Endothelial cell (in vitro differentiated cells): Measurements from ENCODE around the gene PRSS23. TPM values are rescaled to one million over a fixed set of nuclear protein-coding genes. Genes with fewer than 3 reads are reported as not detected.

ENCODE experiments used
- DNase-seq: peaks from one replicate; pipeline ENCODE4 v3.0.0; 2021; ENCODE audit warnings: low spot score
- H3K27ac Mint-ChIP-seq: one replicate; pipeline ENCODE4 v1.8.0; 2021; ENCODE audit warnings: mixed read lengths, inconsistent platforms; ENCODE audit not compliant: unreplicated experiment
- H3K27me3 Mint-ChIP-seq: one replicate; pipeline ENCODE4 v1.8.0; 2021; ENCODE audit warnings: mild to moderate bottlenecking, moderate library complexity, mixed read lengths, inconsistent platforms; ENCODE audit not compliant: unreplicated experiment
- H3K36me3 Mint-ChIP-seq: one replicate; pipeline ENCODE4 v1.8.0; 2021; ENCODE audit warnings: mild to moderate bottlenecking, low read depth, mixed read lengths, inconsistent platforms; ENCODE audit not compliant: unreplicated experiment
- H3K4me1 Mint-ChIP-seq: one replicate; pipeline ENCODE4 v1.8.0; 2021; ENCODE audit warnings: mild to moderate bottlenecking, mixed read lengths, inconsistent platforms; ENCODE audit not compliant: unreplicated experiment
- H3K4me3 Mint-ChIP-seq: one replicate; pipeline ENCODE4 v1.8.0; 2021; ENCODE audit warnings: mild to moderate bottlenecking, mixed read lengths, inconsistent platforms; ENCODE audit not compliant: unreplicated experiment
- H3K9me3 Mint-ChIP-seq: one replicate; pipeline ENCODE4 v1.8.0; 2021; ENCODE audit warnings: mixed read lengths, inconsistent platforms; ENCODE audit not compliant: unreplicated experiment
- total RNA-seq: library from RNA; stranded (reverse); fragmentation: NEBNext Ultra II Directional; extraction: Animal tissue kit (Norgen Biotek cat#: 25700); gene quantifications from one replicate; pipeline ENCODE4 v1.2.1, GENCODE V29; 2021; ENCODE audit not compliant: unreplicated experiment
- TF ChIP-seq, protein P1 (sequence below): fragments of 200-600 bp; sonication (generic); IDR thresholded peaks from one replicate; pipeline ENCODE4 v1.5.0; 2021; ENCODE audit warnings: antibody characterized with exemption; ENCODE audit not compliant: unreplicated experiment

The PRSS23 gene
- total RNA-seq, 1 donor from 2014 or later = 4.8 TPM

DNA sequence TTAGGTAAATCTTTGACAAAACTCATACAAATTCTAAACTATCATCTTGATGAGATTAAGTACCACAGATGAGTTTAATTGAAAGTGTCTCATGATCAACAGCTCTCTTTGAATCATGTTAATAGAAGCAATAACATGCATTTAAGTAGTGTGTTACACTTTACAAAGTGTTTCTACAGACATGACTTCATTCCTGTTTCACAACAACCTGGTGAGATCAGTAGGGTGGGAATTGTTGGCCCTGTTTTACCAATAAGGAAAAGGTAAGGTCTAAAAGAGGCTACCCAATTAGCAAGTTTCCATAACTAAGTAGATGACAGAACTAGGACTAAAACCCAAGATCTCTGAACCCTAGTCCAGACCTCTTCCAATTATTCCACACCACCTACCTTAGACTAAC lies 12.7 kb upstream of the PRSS23 start:
- Mint-ChIP-seq H3K36me3 (no peaks in the 10 kb centered on the region), H3K27ac (no peak overlapping the region), H3K4me3 (no peak overlapping the region), H3K27me3 (peaks cover 2% of the 10 kb centered on the region), H3K4me1 (no peaks in the 10 kb centered on the region), H3K9me3 (no peaks in the 10 kb centered on the region)
- TF ChIP-seq, protein P1, sequence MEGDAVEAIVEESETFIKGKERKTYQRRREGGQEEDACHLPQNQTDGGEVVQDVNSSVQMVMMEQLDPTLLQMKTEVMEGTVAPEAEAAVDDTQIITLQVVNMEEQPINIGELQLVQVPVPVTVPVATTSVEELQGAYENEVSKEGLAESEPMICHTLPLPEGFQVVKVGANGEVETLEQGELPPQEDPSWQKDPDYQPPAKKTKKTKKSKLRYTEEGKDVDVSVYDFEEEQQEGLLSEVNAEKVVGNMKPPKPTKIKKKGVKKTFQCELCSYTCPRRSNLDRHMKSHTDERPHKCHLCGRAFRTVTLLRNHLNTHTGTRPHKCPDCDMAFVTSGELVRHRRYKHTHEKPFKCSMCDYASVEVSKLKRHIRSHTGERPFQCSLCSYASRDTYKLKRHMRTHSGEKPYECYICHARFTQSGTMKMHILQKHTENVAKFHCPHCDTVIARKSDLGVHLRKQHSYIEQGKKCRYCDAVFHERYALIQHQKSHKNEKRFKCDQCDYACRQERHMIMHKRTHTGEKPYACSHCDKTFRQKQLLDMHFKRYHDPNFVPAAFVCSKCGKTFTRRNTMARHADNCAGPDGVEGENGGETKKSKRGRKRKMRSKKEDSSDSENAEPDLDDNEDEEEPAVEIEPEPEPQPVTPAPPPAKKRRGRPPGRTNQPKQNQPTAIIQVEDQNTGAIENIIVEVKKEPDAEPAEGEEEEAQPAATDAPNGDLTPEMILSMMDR = no peak
- DNase-seq = no peak

DNA sequence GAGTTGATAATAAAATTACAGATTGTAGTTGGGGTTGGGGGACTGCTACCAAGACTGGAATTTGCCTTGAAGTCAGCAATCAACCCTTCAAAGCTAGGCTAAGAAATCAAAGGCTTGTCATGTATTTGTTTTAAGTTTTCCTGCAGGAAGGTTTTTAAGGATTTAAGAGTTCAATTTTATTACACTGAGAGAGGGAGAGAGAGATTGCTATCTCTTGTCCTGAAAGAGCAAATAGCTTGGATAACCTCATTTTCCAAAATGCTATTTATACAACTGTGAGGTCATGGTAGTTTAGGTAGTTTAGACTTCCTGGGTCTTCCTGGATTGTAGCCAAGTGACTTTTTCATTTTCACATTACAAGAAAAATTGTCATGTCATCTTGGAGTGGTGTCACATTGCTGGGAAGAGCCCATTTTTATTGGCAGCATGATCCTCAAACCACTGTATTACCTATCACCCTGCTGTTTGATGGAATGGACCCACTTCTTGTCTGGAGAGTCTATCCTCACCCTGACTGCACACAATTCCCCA lies 10.1 kb upstream of the PRSS23 start:
- Mint-ChIP-seq H3K4me3 (no peak overlapping the region), H3K9me3 (no peaks in the 10 kb centered on the region), H3K27ac (no peak overlapping the region), H3K4me1 (no peaks in the 10 kb centered on the region), H3K27me3 (peaks cover 2% of the 10 kb centered on the region), H3K36me3 (no peaks in the 10 kb centered on the region)
- TF ChIP-seq, protein P1 = no peak
- no peak for DNase-seq

DNA sequence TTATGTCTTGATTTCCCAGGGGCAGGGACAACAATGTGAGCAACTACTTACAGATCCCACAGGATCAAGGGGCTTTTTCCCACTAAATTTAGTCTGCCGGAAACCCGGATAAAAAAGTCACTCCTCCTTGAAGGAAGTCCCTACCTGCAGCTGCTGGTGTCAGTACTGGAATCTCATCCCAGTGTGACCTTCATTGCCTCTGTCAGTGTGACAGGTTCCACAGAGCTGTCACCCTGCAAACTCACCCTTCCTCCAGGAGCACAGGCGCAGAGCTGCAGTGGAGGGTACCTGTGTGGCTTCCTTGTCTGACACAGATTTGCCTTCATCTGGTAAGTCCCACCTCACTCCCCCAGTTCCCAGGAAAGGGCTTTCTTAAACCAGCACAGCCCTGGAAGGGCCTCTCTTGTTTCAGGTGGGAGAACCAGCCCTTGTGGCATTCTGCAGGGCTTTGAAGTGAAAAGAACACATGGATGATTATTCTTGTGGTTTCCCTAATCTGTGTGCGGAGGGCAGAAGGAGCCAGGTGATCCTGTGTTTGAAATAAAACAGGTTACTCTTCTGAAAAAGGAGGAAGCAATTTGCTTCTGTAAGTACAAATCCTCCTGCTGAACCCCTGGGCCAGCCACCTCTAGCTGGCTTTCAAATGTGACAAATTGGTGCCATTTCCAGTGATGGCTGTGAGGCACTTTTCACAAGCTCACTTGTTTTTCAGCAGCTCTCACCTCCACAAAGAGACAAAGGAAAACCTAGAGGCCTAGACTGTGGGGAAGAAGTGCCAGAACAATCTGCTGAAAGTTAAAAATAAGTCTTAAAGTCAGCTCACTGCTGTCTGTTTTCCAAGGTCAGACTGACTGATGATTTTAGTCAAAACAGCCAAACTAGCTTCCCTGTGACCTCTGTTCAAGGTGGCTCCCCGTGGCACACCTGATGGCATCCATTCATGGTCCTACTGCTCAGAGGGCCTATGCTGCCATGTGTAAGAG lies 9.2 kb upstream of the PRSS23 start:
- H3K27me3 Mint-ChIP-seq = peaks cover 2% of the 10 kb centered on the region
- peaks cover 3% of the 10 kb centered on the region for H3K4me1 Mint-ChIP-seq
- TF ChIP-seq, protein P1 = no peak
- no peak for DNase-seq
- no peak overlapping the region for H3K27ac Mint-ChIP-seq
- no peaks in the 10 kb centered on the region for H3K36me3 Mint-ChIP-seq
- H3K9me3 Mint-ChIP-seq = no peaks in the 10 kb centered on the region
- no peak overlapping the region for H3K4me3 Mint-ChIP-seq

DNA sequence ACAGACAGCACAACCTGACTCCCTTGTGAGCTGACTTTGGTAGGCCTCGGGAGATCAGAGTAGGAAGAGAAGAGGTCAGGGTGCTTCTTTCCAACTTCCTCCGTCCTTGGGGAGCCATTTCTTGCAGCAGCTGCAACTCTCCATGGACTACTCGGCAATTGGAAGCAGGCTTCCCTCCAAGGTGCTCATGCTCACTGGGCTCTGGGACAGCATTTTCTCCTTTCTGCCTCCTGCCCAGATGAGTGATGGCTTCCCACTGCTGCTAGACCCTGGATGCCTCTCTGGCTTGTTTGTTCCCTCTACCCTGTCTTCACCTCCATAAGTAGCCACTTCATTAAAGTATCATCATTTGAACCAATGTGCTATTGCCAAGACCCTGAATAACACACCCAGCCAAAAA lies 8.2 kb upstream of the PRSS23 start:
- Mint-ChIP-seq H3K9me3 (no peaks in the 10 kb centered on the region), H3K4me1 (peaks cover 3% of the 10 kb centered on the region), H3K4me3 (no peak overlapping the region), H3K36me3 (no peaks in the 10 kb centered on the region), H3K27ac (no peak overlapping the region), H3K27me3 (peaks cover 3% of the 10 kb centered on the region)
- no peak for DNase-seq
- TF ChIP-seq, protein P1 = no peak

DNA sequence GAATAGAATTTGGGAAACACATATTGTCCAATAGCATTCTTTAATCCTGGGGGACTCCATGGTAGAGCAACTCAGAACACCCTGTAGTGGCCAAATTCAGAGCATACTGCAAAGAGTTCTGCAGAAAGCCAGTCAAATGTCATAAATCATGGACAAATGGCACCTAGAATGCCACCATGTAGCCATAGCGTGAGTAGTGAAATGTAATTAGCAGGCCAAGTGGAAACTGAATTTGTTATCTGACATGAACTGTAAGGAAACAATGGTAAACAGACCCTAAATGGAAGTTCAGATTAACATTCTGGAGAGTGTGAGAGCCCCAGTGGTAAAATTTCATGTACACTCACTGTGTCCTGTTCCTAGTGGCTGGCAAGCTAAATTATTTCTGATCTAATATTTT lies 7.0 kb upstream of the PRSS23 start:
- Mint-ChIP-seq H3K36me3 (no peaks in the 10 kb centered on the region), H3K4me1 (peaks cover 3% of the 10 kb centered on the region), H3K27ac (no peak overlapping the region), H3K9me3 (no peaks in the 10 kb centered on the region), H3K27me3 (peaks cover 3% of the 10 kb centered on the region), H3K4me3 (no peak overlapping the region)
- TF ChIP-seq, protein P1 = no peak
- DNase-seq = no peak
